IMR-90 (cell line): ENCODE results near the gene HOXA3. TPM values are rescaled to one million over a fixed set of nuclear protein-coding genes. Genes with fewer than 3 reads are reported as not detected.

Source experiments
- ATAC-seq: fragments of 200-7000 bp; cut with Tn5 transposase; 2 replicates; pipeline ENCODE4 v1.9.1; 2020; ENCODE audit warnings: low read depth, mild to moderate bottlenecking, moderate library complexity
- BruUV-seq: library from RNA; stranded (reverse); fragments of 400-500 nt; replicated peaks from 2 replicates; lab custom pipeline; 2021; lab: Mats Ljungman, UMichigan
- CTCF ChIA-PET: fragments of 300-600 bp; formaldehyde crosslinking; extraction: SDS; loops from one replicate; lab custom pipeline; 2021; ENCODE audit warnings: antibody characterized with exemption; lab: Yijun Ruan, JAX
- POLR2A ChIA-PET: fragments of 300-600 bp; sonication (Branson Sonifier 250); formaldehyde crosslinking; loops from one replicate; lab custom pipeline; 2022; ENCODE audit warnings: antibody characterized with exemption; ENCODE audit not compliant: unreplicated experiment; lab: Charles Lee
- DNase-seq: peaks from one replicate; pipeline ENCODE4 v3.0.0; 2013
- H2AFZ ChIP-seq: replicated peaks from 2 replicates; pipeline ENCODE3; 2013; ENCODE audit warnings: low read length, mild to moderate bottlenecking; ENCODE audit not compliant: poor library complexity
- H2AK5ac ChIP-seq: 2 replicates; pipeline ENCODE4 v1.6.1; 2013; ENCODE audit warnings: low read depth, low read length, inconsistent platforms
- H2AK9ac ChIP-seq: replicated peaks from 2 replicates; pipeline ENCODE3; 2013; ENCODE audit warnings: mild to moderate bottlenecking, low read depth, low read length, moderate library complexity; ENCODE audit not compliant: poor library complexity
- H2BK120ac ChIP-seq: 2 replicates; pipeline ENCODE4 v1.6.1; 2013; ENCODE audit warnings: low read depth, low read length, inconsistent platforms
- H2BK15ac ChIP-seq: 3 replicates; pipeline ENCODE4 v1.6.1; 2013; ENCODE audit warnings: low read depth, low read length, inconsistent platforms
- H2BK20ac ChIP-seq: 2 replicates; pipeline ENCODE4 v1.6.1; 2013; ENCODE audit warnings: low read depth, mild to moderate bottlenecking, inconsistent platforms, low read length, moderate library complexity
- H2BK5ac ChIP-seq: 2 replicates; pipeline ENCODE4 v1.6.1; 2013; ENCODE audit warnings: mild to moderate bottlenecking, low read depth, low read length, inconsistent platforms; ENCODE audit not compliant: poor library complexity, severe bottlenecking
- H3K14ac ChIP-seq: replicated peaks from 2 replicates; pipeline ENCODE4 v1.6.1; 2013; ENCODE audit warnings: low read depth, low read length, inconsistent platforms
- H3K18ac ChIP-seq: 2 replicates; pipeline ENCODE4 v1.6.1; 2013; ENCODE audit warnings: low read depth, low read length, control low read depth
- H3K23ac ChIP-seq: 2 replicates; pipeline ENCODE4 v1.6.1; 2013; ENCODE audit warnings: low read depth, low read length, inconsistent platforms
- H3K27ac ChIP-seq: 2 replicates; pipeline ENCODE4 v1.5.1; 2013; ENCODE audit warnings: mild to moderate bottlenecking, control low read depth, low read length; ENCODE audit not compliant: insufficient read depth
- H3K27me3 ChIP-seq: 2 replicates; pipeline ENCODE4 v1.6.1; 2013; ENCODE audit warnings: low read length; ENCODE audit not compliant: control insufficient read depth, insufficient read depth
- H3K36me3 ChIP-seq: 2 replicates; pipeline ENCODE4 v1.6.1; 2013; ENCODE audit warnings: low read length, mixed read lengths; ENCODE audit not compliant: control insufficient read depth, insufficient read depth
- H3K4ac ChIP-seq: 2 replicates; pipeline ENCODE4 v1.6.1; 2013; ENCODE audit warnings: low read depth, low read length, inconsistent platforms
- H3K4me1 ChIP-seq: 2 replicates; pipeline ENCODE4 v1.6.1; 2013; ENCODE audit warnings: low read length, mixed read lengths; ENCODE audit not compliant: control insufficient read depth, insufficient read depth
- H3K4me2 ChIP-seq: 2 replicates; pipeline ENCODE4 v1.6.1; 2013; ENCODE audit warnings: low read depth, mild to moderate bottlenecking, control low read depth, low read length, moderate library complexity
- H3K4me3 ChIP-seq: 2 replicates; pipeline ENCODE4 v1.5.1; 2013; ENCODE audit warnings: low read depth, mild to moderate bottlenecking, control low read depth, low read length, moderate library complexity; ENCODE audit not compliant: insufficient read depth
- H3K56ac ChIP-seq: 2 replicates; pipeline ENCODE4 v1.6.1; 2013; ENCODE audit warnings: low read length, inconsistent platforms; ENCODE audit not compliant: insufficient read depth; ENCODE audit errors: extremely low read depth
- H3K79me1 ChIP-seq, 2 experiments: 2 replicates each; pipeline ENCODE4 v1.6.1; 2013; ENCODE audit warnings: low read length in 2 of 2, inconsistent platforms in 1 of 2, low read depth in 1 of 2
- H3K9ac ChIP-seq: 2 replicates; pipeline ENCODE4 v1.6.1; 2013; ENCODE audit warnings: low read depth, low read length, control low read depth
- H3K9me1 ChIP-seq: 2 replicates; pipeline ENCODE4 v1.6.1; 2013; ENCODE audit warnings: low read length, inconsistent platforms; ENCODE audit not compliant: insufficient read depth
- H3K9me3 ChIP-seq: 2 replicates; pipeline ENCODE4 v1.6.1; 2013; ENCODE audit warnings: low read length; ENCODE audit not compliant: control insufficient read depth, insufficient read depth
- H4K20me1 ChIP-seq: 2 replicates; pipeline ENCODE4 v1.6.1; 2013; ENCODE audit warnings: low read length, inconsistent platforms; ENCODE audit not compliant: insufficient read depth
- H4K5ac ChIP-seq: 2 replicates; pipeline ENCODE4 v1.6.1; 2013; ENCODE audit warnings: mild to moderate bottlenecking, low read depth, low read length, control low read depth
- H4K8ac ChIP-seq, 2 experiments: 2 replicates each; pipeline ENCODE4 v1.6.1; 2013; ENCODE audit warnings: low read depth in 2 of 2, low read length in 2 of 2, control low read depth in 1 of 2, inconsistent platforms in 1 of 2
- H4K91ac ChIP-seq: 2 replicates; pipeline ENCODE4 v1.6.1; 2013; ENCODE audit warnings: low read depth, low read length, inconsistent platforms; ENCODE audit not compliant: insufficient read depth
- CEBPB ChIP-seq: IDR thresholded peaks from 2 replicates; pipeline ENCODE4 v1.6.1; 2012; ENCODE audit warnings: low read depth, low read length, improper control_type of control experiment
- MAZ ChIP-seq: IDR thresholded peaks from 2 replicates; pipeline ENCODE4 v1.6.1; 2012; ENCODE audit warnings: low read depth, mild to moderate bottlenecking, low read length, improper control_type of control experiment, moderate library complexity, borderline replicate concordance
- NFE2L2 ChIP-seq: fragments of 150-350 bp; IDR thresholded peaks from 2 replicates; pipeline ENCODE4 v1.6.1; 2016; ENCODE audit warnings: low read depth, mild to moderate bottlenecking, low read length
- POLR2A ChIP-seq: IDR thresholded peaks from 2 replicates; pipeline ENCODE4 v1.6.1; 2012; ENCODE audit warnings: mild to moderate bottlenecking, low read depth, low read length
- RAD21 ChIP-seq: IDR thresholded peaks from 2 replicates; pipeline ENCODE4 v1.6.1; 2012; ENCODE audit warnings: low read length, improper control_type of control experiment
- WGBS, 2 experiments: methylation state at CpG; one replicate each; pipeline versions ENCODE4 v1.1.5 to v1.1.7; 2013; ENCODE audit warnings: missing lambda C conversion rate in 2 of 2; ENCODE audit not compliant: insufficient read length in 1 of 2; ENCODE audit errors: extremely low coverage in 2 of 2; 5-methylcytosine and 5-hydroxymethylcytosine counted together
- dilution Hi-C: fragments of 300-500 bp; cut with HindIII; formaldehyde crosslinking; loops from one replicate; pipeline ENCODE4 v1.14.3; 2018; ENCODE audit warnings: low sequenced_read_pairs; ENCODE audit not compliant: unreplicated experiment
- in situ Hi-C: fragments of 300-500 bp; cut with MboI; formaldehyde crosslinking; loops from 3 replicates; pipeline ENCODE4 v1.14.3; 2019; ENCODE audit warnings: low sequenced_read_pairs, inconsistent platforms, mixed read lengths
- intact Hi-C: fragments of 100-400 bp; cut with micrococcal nuclease; formaldehyde crosslinking; loops from 2 replicates; pipeline ENCODE4 v1.10.0; 2022
- polyA plus RNA-seq, 3 experiments: library from polyadenylated mRNA; depleted of rRNA; stranded (reverse); fragments of >200 nt; gene quantifications; 2 replicates each; pipeline ENCODE4 v1.2.3, GENCODE V29; 2012; ENCODE audit warnings: low replicate concordance in 1 of 3
- total RNA-seq: library from RNA; depleted of rRNA; stranded (reverse); fragments of >200 nt; gene quantifications from 2 replicates; pipeline ENCODE4 v1.2.3, GENCODE V29; 2012
- TF ChIP-seq, protein P1 (sequence below): fragments of 150-350 bp; IDR thresholded peaks from 2 replicates; pipeline ENCODE4 v1.6.1; 2017; ENCODE audit warnings: mild to moderate bottlenecking, antibody characterized with exemption, low read length, low read depth

HOXA3 gene
- total and polyA plus RNA-seq, 2 of the 4 experiments (the other 2 are of a cell fraction): 0.90 to 5.4 TPM

DNA sequence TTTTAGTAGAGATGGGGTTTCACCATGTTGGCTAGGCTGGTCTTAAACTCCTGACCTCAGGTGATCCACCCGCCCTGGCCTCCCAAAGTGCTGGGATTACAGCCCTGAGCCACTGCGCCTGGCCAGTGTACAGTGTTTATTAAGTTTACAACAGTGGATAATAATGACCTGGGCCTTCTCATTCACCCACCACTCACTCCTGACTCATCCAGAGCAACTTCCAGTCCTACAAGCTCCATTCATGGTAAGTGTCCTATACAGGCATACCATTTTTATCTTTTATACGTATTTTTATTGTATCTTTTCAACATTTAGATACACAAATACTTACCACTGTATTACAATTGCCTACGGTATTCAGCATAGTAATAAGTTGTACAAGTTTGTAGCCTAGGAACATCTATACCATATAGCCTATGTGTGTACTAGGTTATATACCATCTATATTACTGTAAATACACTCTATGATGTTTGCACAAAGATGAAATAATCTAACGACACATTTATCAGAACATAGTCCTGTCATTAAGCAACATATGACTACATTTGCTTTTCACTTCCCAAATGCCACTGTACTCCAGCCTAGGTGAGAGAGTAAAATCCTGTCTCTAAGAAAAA, 73.7 kb downstream of the HOXA3 start:
- ATAC-seq (no peak), DNase-seq (peak; percentile 19)
- no TSS peak for BruUV-seq
- Histone ChIP-seq H2AK9ac (no peak overlapping the region), H2BK20ac (no peak overlapping the region), H3K9me1 (no peaks in the 10 kb centered on the region), H3K4me2 (no peak overlapping the region), H4K8ac (no peak overlapping the region), H3K27me3 (no peaks in the 10 kb centered on the region), H3K9ac (no peak overlapping the region), H3K14ac (no peak overlapping the region), H3K79me1 (no peaks in the 10 kb centered on the region), H2BK5ac (no peak overlapping the region), H3K4me1 (no peaks in the 10 kb centered on the region; the same call in 1 of the 2 replicates), H3K36me3 (no peaks in the 10 kb centered on the region), H2BK120ac (no peak overlapping the region), H3K4me3 (no peak overlapping the region), H4K91ac (no peak overlapping the region), H3K4ac (no peak overlapping the region), H3K56ac (no peak overlapping the region), H2AFZ (no peak overlapping the region), H2BK15ac (no peak overlapping the region), H3K27ac (no peak overlapping the region), H4K20me1 (no peaks in the 10 kb centered on the region), H3K23ac (no peak overlapping the region), H2AK5ac (no peak overlapping the region), H3K18ac (no peak overlapping the region), H3K9me3 (no peaks in the 10 kb centered on the region), H4K5ac (no peak overlapping the region)
- no CpG with 5 or more reads among the region's 5 CpGs for WGBS, 2 experiments
- intact Hi-C loops: no loop called here
- dilution Hi-C loops: no loop called here
- in situ Hi-C loops: no loop called here
- CTCF ChIA-PET: no interaction called here
- TF ChIP-seq NFE2L2 (no peak), RAD21 (no peak), POLR2A (no peak), MAZ (no peak), CEBPB (no peak)
- TF ChIP-seq, protein P1, sequence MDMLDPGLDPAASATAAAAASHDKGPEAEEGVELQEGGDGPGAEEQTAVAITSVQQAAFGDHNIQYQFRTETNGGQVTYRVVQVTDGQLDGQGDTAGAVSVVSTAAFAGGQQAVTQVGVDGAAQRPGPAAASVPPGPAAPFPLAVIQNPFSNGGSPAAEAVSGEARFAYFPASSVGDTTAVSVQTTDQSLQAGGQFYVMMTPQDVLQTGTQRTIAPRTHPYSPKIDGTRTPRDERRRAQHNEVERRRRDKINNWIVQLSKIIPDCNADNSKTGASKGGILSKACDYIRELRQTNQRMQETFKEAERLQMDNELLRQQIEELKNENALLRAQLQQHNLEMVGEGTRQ: no peak
- POLR2A ChIA-PET: no interaction called here
